Fibroblast of skin of right biceps (primary cell): ENCODE data around the gene OR2AE1.

Experiments used
- DNase-seq: peaks from one replicate; pipeline ENCODE4 v3.0.0-alpha.2; 2013

The OR2AE1 gene

DNA sequence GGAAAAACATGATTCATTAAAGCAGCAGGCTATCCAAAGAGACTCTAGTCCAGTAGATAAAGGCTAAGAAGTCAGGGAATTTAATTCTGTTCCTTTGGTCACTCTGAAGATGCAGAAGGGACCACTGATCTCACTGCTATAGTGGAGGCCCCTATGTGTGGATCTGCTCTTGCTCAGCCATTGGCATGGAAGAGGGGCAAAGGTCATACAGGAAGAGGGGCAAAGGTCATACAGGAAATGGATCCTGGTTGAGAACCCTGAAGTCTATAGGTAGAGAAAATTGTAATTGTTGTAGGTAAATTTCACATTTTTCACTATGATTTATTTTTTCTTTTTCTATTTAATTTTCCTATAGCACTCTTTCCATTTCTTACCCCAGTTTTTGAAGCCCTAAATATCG is 21.6 kb downstream of the OR2AE1 start:
- no peak for DNase-seq

DNA sequence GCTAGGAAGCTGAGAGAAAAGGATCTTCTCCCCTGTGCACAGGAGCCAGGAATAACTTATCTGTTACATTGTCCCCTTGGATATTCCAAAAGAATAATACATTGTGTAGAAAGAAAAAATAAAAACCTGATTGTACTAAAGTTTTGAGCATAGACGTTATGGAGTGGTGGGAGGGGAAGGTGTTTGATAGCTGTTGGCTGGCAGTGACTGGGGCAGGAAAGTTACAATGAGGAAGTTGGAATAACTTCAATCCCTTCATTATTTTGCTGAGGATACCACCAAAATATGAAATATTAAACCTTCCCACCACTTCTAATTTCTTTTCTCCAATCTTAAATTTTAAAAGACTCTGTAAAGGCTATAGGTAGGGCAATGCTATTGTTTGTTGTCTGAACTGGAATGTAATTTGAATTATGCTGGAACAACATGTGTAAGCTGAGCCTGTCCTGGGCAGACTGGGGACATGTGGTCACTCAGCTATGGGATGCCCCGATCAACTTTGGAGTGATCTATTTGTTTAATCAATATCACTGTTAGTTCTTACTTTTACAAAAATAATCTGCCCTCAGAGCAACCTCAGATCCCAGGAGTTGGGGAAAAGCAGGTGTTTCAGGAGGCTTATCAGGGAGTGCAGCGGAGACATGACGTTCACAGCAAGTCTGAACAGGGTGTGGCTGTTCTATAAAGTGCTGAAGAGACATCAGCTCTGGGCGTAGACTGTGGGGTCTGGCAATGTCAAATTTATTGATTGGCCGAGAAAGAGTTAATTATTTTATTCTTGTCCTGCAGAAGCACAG is 28.2 kb downstream of the OR2AE1 start:
- no peak for DNase-seq

DNA sequence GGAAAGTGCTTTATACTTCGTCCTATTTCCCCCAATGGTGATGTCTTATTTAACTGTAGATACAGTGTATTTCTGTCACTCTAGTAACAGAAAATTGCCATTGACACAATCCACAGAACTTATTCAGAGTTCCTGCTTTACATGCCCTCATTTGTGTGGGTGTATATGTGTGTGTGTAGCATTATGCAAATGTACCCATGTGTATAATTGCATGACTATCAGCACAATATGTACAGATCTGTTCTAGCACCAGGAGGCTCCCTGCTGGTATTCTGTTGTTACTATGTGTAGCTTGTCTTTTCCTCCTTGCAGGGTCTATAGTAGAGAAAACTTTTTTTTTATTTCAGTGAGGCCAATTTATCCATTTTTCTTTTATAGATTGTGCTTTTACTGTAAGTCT is 32.5 kb downstream of the OR2AE1 start:
- DNase-seq: no peak

DNA sequence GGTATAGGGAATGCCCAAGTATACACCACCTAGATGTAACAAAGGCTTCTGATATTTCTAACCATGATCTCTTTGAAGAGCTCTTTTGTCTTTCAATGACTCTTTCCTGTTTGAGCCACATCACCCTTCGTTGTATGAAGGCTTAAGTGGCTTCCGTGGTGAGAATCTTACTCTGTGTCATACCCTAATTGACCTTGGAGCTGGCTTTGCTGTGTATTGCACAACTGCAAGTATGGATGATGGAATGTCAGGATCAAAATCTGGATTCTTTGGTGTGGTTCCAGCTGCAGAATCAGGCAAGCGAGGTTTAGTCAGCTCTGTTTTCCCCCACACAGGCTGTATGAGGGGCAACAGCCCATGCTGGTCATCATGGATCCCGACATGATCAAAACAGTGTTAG is 33.0 kb downstream of the OR2AE1 start:
- peak; percentile 36 for DNase-seq

DNA sequence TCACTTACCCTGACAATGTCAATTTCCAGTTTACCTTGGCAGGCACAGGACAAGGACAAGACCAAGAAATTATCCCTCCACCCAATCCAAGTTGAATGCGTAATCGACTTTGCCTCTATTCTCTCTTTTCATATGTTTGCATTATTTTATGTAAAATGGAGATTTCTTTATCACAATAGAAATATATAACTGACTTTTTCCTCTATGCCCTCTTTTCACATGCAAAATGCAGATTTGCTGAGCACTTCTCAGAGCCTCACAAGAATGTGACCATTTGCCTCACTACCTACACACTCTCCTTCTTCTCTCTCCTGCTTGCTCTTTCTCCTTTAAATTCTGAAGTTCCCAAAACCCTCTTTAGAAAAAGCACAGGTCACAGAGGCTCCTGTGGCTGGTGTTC is 33.9 kb downstream of the OR2AE1 start:
- DNase-seq: no peak

DNA sequence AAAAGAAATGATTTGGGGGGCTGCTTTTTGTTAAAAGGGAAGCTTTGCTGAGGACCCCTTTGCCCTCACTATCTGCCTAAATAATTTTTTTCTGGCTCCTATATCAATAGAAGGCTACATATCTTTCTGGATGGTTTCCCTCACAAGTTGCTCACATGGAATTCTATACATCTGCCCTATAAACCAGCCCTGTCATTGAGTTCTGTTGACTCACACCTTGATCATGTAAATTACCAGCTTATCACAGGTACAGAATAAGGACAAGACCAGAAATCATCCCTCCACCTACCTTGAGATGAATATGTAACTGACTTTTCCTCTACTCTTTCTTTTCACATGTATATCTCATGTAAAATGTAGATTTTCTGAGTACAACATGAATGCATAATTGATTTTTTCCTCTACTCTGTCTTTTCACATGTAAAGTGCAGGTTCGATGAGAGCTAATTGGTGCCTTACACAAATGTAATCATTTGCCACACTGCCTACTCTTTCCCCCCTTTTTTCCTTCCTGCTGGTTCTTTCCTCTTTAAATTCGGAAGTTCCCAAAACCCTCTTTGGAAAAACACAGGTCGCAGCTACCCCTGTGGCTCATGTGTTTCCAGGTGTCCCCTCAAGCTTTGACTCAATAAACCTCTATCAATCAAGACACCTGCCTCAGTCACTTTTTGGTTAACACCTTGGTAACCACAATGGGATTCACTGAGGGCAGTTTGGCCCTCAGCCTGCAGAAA is 36.5 kb downstream of the OR2AE1 start:
- DNase-seq: no peak

DNA sequence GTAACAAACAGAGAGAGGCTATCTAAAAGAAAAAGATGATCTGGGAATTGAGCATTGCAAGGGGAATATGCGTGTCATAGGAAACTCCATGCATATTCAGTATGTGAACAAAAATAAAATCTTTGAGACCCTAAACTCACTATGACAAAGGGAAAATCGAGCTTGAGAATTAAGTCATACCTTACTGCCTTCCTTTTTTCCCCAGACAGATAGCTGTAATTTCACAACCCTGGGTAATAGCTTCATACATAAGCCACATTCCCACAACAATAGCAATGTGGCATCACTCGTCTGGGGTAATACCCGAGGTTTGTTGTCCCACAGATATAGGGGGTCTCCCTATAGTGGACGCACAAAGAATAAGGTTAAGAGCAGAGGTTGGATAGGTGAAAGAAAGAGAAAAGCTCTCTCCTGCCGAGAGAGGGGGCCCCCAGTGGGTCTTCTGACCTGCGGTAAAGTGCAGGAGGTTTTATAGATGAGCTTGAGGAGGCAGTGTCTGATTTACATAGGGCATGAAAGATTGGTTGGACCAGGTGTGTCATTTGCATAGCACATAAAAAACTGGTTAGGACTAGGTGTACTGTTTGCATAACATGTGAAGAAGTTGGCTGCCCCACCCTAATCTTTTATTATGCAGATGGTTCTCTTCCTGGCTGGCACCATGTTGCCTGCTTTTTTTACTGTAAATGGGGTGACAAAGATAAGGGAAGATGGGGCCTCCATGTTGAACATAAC is 37.4 kb downstream of the OR2AE1 start:
- no peak for DNase-seq

DNA sequence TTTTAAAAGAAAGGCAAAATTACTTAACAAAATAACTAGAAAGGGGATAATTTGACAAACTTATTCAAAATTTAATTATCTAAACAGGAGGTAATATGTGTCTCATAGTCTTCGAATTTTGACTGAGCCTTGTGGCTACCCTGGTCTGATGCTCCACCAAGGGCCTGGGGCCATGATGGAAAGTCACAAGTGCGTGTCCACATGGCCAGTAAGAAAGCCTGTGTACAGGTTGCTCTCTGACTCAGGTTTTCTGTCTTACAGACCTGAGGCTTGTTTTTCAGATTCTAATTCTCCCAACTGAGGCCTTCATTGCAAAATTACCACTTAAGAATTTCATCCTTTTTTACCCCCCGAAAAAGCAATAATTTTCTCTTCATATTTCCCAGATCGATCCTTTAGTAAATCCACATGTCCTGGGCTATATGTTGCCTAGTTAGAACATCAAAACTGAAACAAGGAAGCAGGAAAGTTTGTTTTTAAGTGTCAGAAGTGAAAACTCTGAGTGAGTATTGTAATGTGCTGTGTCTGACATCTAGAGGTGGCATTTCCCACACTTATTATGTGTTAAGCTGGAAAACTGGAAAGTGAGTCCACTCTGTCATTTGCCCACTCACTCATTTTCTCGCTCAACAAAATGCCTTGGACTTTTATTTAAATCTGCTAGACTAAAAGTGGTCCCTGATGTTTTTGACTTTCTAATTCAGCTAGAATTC is 39.0 kb downstream of the OR2AE1 start:
- DNase-seq: no peak

DNA sequence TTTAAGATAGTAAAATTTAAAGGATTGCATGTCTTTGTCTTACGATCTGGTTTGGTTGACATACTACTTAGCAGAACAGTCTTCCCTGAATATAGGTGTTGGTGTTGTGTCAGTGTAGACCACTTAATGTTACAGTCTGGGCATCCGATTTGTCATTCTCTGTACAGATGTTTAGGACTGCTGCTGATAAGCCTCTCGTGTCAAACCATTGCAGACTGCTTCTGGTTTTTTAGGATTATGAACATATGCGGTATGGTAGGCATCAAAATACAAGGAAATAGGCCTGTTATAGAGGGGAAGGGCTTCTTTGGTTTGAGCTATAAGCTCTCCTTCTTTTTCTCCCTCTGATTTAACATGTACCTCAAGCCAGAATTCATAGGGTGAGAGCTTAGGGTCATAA is 41.6 kb downstream of the OR2AE1 start:
- no peak for DNase-seq

DNA sequence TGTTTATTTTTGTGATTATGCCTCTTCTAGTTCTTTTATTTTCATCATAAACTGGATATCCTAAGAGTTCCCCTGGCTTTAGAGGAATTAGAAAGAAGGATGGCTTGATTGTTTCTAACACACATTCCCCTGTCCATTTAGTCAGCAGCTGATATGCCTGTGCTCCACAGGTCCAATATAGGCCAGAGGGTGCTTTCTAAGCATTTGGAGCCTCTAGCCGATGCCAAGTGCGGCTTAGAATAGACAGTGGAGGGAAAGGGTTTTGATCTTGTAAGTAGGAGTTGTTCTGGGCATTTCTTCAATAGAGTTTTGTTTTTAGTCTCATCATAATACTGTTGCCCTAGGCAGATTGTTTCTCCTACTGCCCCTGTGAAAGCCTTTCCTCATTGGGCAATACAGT is 42.5 kb downstream of the OR2AE1 start:
- no peak for DNase-seq

DNA sequence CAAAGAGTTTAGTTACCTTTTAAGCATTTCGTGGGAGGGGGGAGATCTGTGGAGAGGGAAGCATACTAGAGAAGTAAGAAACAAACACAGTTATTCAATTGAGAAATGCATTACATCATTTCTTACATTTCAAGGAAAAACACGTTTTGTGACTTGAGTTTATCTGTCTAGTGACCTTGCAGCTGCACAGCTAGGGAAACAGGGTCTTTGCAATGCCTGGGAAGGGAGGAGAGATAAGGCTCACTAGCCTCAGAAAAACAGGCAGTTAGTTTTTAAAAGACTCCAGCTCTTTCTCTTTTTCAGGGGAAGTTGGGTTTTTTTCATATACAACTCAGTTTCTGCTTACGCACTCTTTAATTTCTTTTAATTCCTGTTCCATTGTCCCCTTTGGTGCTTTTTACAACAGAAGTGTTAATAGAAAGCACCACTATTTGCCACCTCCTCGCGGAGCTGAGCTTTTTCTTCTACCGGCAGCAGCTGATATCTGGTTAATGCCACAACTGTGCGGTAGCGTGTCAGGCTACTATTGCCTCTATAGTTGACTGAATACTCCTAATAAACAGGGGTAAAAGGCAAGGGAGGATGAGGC is 43.5 kb downstream of the OR2AE1 start:
- DNase-seq: no peak

DNA sequence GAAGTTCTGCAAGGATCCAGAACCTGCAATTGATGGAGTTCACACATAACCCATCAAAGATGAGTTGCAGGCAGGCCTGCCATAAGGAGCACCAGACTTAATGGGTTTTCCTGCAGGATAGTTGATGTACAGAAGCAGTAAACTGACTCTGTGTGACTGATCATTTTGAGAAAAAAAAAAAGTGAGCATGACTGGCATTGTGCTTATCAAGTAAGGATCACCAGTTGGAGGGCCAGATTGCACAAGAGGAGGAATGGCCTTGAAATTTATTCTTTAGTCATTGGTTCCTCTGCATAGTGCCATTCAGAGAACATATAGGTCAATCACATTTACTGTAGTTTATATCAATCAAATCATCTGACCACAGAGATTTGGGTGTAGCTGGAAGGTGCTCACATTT is 45.2 kb downstream of the OR2AE1 start:
- no peak for DNase-seq

DNA sequence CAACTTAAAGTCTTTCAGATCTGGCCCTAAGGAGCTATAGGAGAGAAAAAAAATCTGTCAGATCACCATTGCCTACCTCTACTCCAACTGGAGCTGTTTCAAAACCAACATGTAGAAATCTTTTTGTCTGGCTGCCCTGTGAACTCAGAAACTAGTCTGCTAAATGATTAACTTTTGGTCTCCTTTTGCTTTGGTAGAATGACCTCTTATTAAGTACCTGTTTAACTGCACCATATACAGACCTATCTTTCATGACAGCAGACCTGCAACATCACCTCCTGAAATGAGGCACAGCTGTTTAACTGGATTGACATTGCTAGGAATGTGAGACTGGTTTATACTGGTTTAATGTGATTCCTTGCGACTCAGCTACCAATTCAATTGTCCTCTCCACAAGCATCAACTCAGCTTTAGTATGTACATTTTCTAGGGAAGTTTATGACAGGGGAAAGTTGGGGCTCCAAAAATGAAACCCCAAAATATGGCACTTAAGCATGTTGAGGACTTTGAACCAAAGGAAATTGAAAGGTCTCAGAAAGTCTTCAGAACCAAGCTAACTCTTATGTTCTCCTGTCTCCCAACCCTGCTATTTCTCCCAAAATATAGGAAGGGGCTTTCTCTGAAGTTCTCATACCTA is 47.2 kb downstream of the OR2AE1 start:
- no peak for DNase-seq

DNA sequence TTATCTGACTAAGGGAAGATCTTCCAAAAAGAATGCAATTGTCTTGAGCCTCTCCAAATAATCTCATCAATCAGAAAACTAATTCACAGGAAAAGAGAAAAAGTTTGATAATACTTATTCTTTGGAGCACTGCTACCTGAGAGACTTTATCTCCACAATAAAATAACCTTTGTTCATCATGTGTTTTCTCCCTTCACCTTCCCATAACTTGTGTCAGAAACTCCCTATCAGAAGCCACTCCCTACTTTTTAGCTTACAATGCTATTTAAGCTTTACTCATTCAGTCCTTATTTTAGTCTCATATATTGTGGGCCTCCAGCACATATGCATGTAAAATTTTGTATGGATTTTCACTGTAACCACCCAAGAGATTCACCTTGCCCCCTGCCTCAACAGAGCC is 48.0 kb downstream of the OR2AE1 start:
- no peak for DNase-seq

DNA sequence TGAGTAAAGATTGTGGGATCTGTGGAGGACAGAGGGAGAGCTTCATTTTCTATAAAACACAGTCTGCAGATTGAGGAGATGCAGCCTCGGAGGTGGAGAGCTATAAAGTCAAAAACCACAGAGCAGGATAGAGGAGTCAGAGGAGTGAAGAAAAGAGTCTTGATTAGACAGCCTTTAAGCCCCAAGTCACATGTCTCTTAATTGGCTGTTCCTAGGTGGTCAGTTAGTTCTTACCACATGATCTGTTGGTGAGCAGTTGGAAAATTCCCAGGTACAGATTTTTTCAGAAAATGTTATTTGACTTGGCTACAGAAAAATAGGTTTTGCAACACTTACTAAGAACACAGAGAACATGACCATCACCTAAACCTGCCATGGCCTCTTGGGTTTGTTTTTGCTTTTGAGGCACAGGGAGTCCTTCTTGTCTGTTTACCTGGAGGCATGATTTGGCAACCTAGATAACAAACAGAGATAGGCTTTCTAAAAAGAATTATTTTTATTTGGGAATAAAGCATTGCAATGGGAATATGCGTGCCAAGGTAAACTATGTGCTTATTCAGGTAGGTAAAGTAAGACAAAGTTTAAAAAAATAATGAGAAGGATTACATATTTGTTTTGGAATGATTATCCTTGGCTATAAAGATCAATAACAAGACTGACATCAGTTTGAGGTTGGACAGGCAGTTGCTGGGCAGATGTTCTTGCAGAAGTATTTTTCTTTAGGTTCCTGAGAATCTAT is 49.6 kb downstream of the OR2AE1 start:
- DNase-seq: no peak
